GM21515 (cell line): ENCODE data around the gene DDO.

Experiments used
- ATAC-seq: cut with Tn5 transposase; IDR thresholded peaks from one replicate; pipeline ENCODE4 v1.9.1; 2021; ENCODE audit not compliant: unreplicated experiment

The DDO gene

GRCh38 chr6:110348961-110349690 lies 66.2 kb downstream of the DDO start:
- no peak for ATAC-seq

- ATAC-seq, result no peak
These were observed 70.3 kb downstream of the DDO start for GRCh38 chr6:110345025-110345424.

GRCh38 chr6:110342759-110343158 lies 72.6 kb downstream of the DDO start:
- no peak for ATAC-seq
